ENCODE data around the gene RREB1.

The RREB1 gene

DNA sequence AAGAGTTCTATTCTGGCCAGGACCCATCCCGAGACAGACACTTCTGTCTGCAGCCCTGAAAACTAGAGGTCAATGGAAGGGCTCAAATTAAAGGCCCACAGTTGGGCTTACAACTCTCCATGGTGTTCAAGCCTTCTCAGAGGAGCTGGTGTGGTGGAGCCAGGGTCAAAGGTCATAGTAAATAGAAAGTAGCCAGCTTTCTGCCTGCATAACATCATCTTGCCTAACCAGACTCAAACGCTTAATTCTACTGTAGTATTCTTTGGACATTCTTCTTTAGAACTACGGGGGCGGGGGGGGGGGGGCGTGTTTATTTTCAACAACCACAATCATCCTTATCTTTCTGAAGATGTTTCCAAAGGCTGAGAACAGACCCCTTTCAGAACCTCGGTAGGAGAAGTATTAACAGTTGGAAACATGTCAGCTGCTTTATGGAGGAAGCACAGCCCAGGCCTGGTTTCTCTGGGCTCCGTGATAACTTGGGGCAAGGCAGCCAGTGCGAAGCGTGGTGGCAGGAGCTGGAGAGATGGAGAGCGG lies 1.5 kb upstream of the RREB1 start (continued):
- TF ChIP-seq KLF17 (tag by site-specific recombination; IDR thresholded peaks at IDR 0.05) (no peak), ZNF140 (tag by site-specific recombination; IDR thresholded peaks at IDR 0.05) (no peak), ZNF658 (tag by site-specific recombination; IDR thresholded peaks at IDR 0.05) (no peak), ZNF416 (tag by site-specific recombination; IDR thresholded peaks at IDR 0.05) (no peak), ZNF701 (tag by site-specific recombination; IDR thresholded peaks at IDR 0.05) (no peak), ZNF274 (IDR thresholded peaks at IDR 0.05; ENCODE audit: low read length) (no peak), ZNF274 (tag by site-specific recombination; IDR thresholded peaks at IDR 0.05; ENCODE audit: borderline replicate concordance) (no peak)
- TF ChIP-seq, protein P1, sequence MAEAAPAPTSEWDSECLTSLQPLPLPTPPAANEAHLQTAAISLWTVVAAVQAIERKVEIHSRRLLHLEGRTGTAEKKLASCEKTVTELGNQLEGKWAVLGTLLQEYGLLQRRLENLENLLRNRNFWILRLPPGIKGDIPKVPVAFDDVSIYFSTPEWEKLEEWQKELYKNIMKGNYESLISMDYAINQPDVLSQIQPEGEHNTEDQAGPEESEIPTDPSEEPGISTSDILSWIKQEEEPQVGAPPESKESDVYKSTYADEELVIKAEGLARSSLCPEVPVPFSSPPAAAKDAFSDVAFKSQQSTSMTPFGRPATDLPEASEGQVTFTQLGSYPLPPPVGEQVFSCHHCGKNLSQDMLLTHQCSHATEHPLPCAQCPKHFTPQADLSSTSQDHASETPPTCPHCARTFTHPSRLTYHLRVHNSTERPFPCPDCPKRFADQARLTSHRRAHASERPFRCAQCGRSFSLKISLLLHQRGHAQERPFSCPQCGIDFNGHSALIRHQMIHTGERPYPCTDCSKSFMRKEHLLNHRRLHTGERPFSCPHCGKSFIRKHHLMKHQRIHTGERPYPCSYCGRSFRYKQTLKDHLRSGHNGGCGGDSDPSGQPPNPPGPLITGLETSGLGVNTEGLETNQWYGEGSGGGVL (tag by site-specific recombination; IDR thresholded peaks at IDR 0.05), result no peak
- TF ChIP-seq, protein P2, sequence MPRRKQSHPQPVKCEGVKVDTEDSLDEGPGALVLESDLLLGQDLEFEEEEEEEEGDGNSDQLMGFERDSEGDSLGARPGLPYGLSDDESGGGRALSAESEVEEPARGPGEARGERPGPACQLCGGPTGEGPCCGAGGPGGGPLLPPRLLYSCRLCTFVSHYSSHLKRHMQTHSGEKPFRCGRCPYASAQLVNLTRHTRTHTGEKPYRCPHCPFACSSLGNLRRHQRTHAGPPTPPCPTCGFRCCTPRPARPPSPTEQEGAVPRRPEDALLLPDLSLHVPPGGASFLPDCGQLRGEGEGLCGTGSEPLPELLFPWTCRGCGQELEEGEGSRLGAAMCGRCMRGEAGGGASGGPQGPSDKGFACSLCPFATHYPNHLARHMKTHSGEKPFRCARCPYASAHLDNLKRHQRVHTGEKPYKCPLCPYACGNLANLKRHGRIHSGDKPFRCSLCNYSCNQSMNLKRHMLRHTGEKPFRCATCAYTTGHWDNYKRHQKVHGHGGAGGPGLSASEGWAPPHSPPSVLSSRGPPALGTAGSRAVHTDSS (tag by site-specific recombination; IDR thresholded peaks at IDR 0.05), result no peak

DNA sequence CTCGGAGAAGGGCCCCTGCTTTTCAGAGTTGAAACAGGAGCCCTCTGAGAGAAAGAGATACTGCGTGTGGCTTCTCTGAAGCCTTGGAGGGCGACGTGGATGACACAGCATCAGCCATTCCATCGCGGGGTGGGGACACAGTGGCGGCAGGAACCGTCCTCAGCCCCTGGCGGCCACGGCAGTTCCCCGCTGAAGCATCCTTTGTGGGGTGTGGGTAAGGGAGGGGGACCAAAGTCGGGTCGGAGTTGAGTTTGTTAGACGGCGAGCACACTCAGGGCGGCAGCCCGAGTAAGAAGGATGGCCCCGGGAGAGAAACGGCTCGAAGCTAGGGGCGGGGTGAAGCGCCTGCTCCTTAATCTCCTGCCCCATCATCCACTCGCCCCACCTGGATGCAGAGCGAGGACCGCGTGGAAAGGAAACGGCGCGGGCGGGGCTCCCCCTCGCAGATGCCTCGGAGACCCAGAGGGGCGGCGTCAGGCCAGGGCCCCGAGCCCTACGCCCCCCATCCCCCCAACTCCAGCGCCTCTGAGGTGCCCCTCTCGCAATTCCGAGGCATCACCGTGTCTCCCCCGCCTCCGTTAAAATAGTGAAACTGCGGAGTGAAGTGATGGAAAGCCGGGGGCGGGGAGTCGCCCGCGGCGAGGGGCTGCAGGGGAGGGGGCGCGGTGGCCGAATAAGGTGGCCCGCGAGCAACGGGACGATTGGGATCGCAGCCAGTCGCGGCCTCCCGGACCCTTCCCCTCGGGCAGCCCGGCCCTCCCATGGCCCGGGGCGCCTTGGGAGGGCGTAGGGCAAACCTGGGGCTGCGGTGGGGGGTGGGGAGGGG lies 796 bp upstream of the RREB1 start:
- H3K36me3 ChIP-seq (ENCODE audit: control insufficient read depth in 2 of 2, insufficient read depth in 1 of 2, low read length in 2 of 2), result no peaks in the 10 kb centered on the region
- CTCF ChIA-PET, result interaction anchor here (0.7 kb wide), 1 partner anchor 122 kb away, joined by 3 read pairs; no protein-coding TSS in a partner anchor
- H3K9me3 ChIP-seq (ENCODE audit: control insufficient read depth, insufficient read depth, low read depth, low read length), result no peaks in the 10 kb centered on the region
- peak overlapping the region; percentile 75 for H3K4me3 ChIP-seq (ENCODE audit: low read depth, low read length)
- POLR2A ChIA-PET, result interaction anchor here (0.6 to 1.2 kb wide), 5 partner anchors 10 to 144 kb away, joined by 3 to 4 read pairs (median 3); no protein-coding TSS in a partner anchor
- H3K27ac ChIP-seq (ENCODE audit: extremely low read depth, low read depth, low read length), result no peak overlapping the region; the same call in 1 of the 2 replicates
- H3K4me1 ChIP-seq (ENCODE audit: control insufficient read depth, insufficient read depth, low read length), result peaks cover 10% of the 10 kb centered on the region; the same call in 1 of the 2 replicates
- TF ChIP-seq, protein P3, sequence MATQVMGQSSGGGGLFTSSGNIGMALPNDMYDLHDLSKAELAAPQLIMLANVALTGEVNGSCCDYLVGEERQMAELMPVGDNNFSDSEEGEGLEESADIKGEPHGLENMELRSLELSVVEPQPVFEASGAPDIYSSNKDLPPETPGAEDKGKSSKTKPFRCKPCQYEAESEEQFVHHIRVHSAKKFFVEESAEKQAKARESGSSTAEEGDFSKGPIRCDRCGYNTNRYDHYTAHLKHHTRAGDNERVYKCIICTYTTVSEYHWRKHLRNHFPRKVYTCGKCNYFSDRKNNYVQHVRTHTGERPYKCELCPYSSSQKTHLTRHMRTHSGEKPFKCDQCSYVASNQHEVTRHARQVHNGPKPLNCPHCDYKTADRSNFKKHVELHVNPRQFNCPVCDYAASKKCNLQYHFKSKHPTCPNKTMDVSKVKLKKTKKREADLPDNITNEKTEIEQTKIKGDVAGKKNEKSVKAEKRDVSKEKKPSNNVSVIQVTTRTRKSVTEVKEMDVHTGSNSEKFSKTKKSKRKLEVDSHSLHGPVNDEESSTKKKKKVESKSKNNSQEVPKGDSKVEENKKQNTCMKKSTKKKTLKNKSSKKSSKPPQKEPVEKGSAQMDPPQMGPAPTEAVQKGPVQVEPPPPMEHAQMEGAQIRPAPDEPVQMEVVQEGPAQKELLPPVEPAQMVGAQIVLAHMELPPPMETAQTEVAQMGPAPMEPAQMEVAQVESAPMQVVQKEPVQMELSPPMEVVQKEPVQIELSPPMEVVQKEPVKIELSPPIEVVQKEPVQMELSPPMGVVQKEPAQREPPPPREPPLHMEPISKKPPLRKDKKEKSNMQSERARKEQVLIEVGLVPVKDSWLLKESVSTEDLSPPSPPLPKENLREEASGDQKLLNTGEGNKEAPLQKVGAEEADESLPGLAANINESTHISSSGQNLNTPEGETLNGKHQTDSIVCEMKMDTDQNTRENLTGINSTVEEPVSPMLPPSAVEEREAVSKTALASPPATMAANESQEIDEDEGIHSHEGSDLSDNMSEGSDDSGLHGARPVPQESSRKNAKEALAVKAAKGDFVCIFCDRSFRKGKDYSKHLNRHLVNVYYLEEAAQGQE (tag by site-specific recombination; IDR thresholded peaks at IDR 0.05), result no peak
- TF ChIP-seq IKZF3 (tag by site-specific recombination; IDR thresholded peaks at IDR 0.05) (no peak), ZNF843 (tag by site-specific recombination; IDR thresholded peaks at IDR 0.05) (no peak), ZBTB26 (tag by site-specific recombination; optimal IDR thresholded peaks at IDR 0.05) (no peak), ZNF302 (tag by site-specific recombination; IDR thresholded peaks at IDR 0.05; ENCODE audit: low read depth) (no peak), ZNF548 (tag by site-specific recombination; IDR thresholded peaks at IDR 0.05) (no peak), ZBTB48 (tag by site-specific recombination; IDR thresholded peaks at IDR 0.05) (peak; percentile 40; the same call in 1 of the 2 replicates), SALL2 (tag by site-specific recombination; IDR thresholded peaks at IDR 0.05; ENCODE audit: borderline replicate concordance) (no peak)
- TF ChIP-seq, protein P4, sequence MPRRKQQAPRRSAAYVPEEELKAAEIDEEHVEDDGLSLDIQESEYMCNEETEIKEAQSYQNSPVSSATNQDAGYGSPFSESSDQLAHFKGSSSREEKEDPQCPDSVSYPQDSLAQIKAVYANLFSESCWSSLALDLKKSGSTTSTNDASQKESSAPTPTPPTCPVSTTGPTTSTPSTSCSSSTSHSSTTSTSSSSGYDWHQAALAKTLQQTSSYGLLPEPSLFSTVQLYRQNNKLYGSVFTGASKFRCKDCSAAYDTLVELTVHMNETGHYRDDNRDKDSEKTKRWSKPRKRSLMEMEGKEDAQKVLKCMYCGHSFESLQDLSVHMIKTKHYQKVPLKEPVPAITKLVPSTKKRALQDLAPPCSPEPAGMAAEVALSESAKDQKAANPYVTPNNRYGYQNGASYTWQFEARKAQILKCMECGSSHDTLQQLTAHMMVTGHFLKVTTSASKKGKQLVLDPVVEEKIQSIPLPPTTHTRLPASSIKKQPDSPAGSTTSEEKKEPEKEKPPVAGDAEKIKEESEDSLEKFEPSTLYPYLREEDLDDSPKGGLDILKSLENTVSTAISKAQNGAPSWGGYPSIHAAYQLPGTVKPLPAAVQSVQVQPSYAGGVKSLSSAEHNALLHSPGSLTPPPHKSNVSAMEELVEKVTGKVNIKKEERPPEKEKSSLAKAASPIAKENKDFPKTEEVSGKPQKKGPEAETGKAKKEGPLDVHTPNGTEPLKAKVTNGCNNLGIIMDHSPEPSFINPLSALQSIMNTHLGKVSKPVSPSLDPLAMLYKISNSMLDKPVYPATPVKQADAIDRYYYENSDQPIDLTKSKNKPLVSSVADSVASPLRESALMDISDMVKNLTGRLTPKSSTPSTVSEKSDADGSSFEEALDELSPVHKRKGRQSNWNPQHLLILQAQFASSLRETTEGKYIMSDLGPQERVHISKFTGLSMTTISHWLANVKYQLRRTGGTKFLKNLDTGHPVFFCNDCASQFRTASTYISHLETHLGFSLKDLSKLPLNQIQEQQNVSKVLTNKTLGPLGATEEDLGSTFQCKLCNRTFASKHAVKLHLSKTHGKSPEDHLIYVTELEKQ (tag by site-specific recombination; IDR thresholded peaks at IDR 0.05; ENCODE audit: borderline replicate concordance), result no peak
- TF ChIP-seq, protein P5, sequence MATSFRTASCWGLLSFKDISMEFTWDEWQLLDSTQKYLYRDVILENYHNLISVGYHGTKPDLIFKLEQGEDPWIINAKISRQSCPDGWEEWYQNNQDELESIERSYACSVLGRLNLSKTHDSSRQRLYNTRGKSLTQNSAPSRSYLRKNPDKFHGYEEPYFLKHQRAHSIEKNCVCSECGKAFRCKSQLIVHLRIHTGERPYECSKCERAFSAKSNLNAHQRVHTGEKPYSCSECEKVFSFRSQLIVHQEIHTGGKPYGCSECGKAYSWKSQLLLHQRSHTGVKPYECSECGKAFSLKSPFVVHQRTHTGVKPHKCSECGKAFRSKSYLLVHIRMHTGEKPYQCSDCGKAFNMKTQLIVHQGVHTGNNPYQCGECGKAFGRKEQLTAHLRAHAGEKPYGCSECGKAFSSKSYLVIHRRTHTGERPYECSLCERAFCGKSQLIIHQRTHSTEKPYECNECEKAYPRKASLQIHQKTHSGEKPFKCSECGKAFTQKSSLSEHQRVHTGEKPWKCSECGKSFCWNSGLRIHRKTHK (tag by site-specific recombination; IDR thresholded peaks at IDR 0.05), result no peak
